ENCODE data around the gene PHC2. TPM values are rescaled to one million over a fixed set of nuclear protein-coding genes. Genes with fewer than 3 reads are reported as not detected.

PHC2 gene
- total RNA-seq, 1 donor from 2014 or later, result 105 TPM

GRCh38 chr1:33346533-33346926 is 84.4 kb downstream of the PHC2 start:
- no peaks in the 10 kb centered on the region for H3K27me3 ChIP-seq (ENCODE audit: low read depth)
- no peaks in the 10 kb centered on the region for H3K9me3 ChIP-seq (replicated peaks)
- DNase-seq, result no peak
- peak overlapping the region; percentile 99 for H3K27ac ChIP-seq (replicated peaks)
- H3K4me3 ChIP-seq, result peak overlapping the region; percentile 92
- H3K36me3 ChIP-seq, result peaks cover 10% of the 10 kb centered on the region
- intact Hi-C loops (cut with micrococcal nuclease), result no loop called here
- TF ChIP-seq CTCF (IDR thresholded peaks at IDR 0.05; ENCODE audit: borderline replicate concordance), result no peak
- H3K4me1 ChIP-seq, result peaks cover 89% of the 10 kb centered on the region

GRCh38 chr1:33344896-33345560 is 85.9 kb downstream of the PHC2 start:
- peaks cover 10% of the 10 kb centered on the region for H3K36me3 ChIP-seq
- no peaks in the 10 kb centered on the region for H3K9me3 ChIP-seq (replicated peaks)
- intact Hi-C loops (cut with micrococcal nuclease), result no loop called here
- H3K27me3 ChIP-seq (ENCODE audit: low read depth), result no peaks in the 10 kb centered on the region
- TF ChIP-seq CTCF (IDR thresholded peaks at IDR 0.05; ENCODE audit: borderline replicate concordance), result no peak
- H3K27ac ChIP-seq (replicated peaks), result peak overlapping the region; percentile 99
- DNase-seq, result no peak
- peaks cover 95% of the 10 kb centered on the region for H3K4me1 ChIP-seq
- peak overlapping the region; percentile 92 for H3K4me3 ChIP-seq

- Histone ChIP-seq H3K27ac (replicated peaks) (peak overlapping the region; percentile 99), H3K27me3 (ENCODE audit: low read depth) (no peaks in the 10 kb centered on the region), H3K4me1 (peaks cover 100% of the 10 kb centered on the region), H3K36me3 (peaks cover 10% of the 10 kb centered on the region), H3K9me3 (replicated peaks) (no peaks in the 10 kb centered on the region), H3K4me3 (peak overlapping the region; percentile 46)
- intact Hi-C loops (cut with micrococcal nuclease), result no loop called here
- no peak for TF ChIP-seq CTCF (IDR thresholded peaks at IDR 0.05; ENCODE audit: borderline replicate concordance)
- no peak for DNase-seq
Observed at GRCh38 chr1:33343539-33343938, 87.4 kb downstream of the PHC2 start.

GRCh38 chr1:33342041-33342723 is 88.7 kb downstream of the PHC2 start:
- Histone ChIP-seq H3K27ac (replicated peaks) (peak overlapping the region; percentile 99), H3K4me1 (peaks cover 100% of the 10 kb centered on the region), H3K36me3 (peaks cover 10% of the 10 kb centered on the region), H3K9me3 (replicated peaks) (no peaks in the 10 kb centered on the region), H3K4me3 (peak overlapping the region; percentile 46), H3K27me3 (ENCODE audit: low read depth) (no peaks in the 10 kb centered on the region)
- peak; percentile 80 for DNase-seq
- intact Hi-C loops (cut with micrococcal nuclease), result no loop called here
- TF ChIP-seq CTCF (IDR thresholded peaks at IDR 0.05; ENCODE audit: borderline replicate concordance), result no peak

- peak overlapping the region; percentile 46 for H3K4me3 ChIP-seq
- peaks cover 10% of the 10 kb centered on the region for H3K36me3 ChIP-seq
- DNase-seq, result no peak
- no peaks in the 10 kb centered on the region for H3K9me3 ChIP-seq (replicated peaks)
- peaks cover 100% of the 10 kb centered on the region for H3K4me1 ChIP-seq
- no peak for TF ChIP-seq CTCF (IDR thresholded peaks at IDR 0.05; ENCODE audit: borderline replicate concordance)
- H3K27me3 ChIP-seq (ENCODE audit: low read depth), result no peaks in the 10 kb centered on the region
- H3K27ac ChIP-seq (replicated peaks), result peak overlapping the region; percentile 99
- intact Hi-C loops (cut with micrococcal nuclease), result no loop called here
Observed at GRCh38 chr1:33341190-33341589, 89.7 kb downstream of the PHC2 start.

Data from left ventricle myocardium inferior (tissue), 1 donor.